ENCODE measurements around the gene CEP97. TPM values are rescaled to one million over a fixed set of nuclear protein-coding genes. Genes with fewer than 3 reads are reported as not detected.

The CEP97 gene
- total RNA-seq, 1 experiment from 2014 or later, result 12.0 TPM

DNA sequence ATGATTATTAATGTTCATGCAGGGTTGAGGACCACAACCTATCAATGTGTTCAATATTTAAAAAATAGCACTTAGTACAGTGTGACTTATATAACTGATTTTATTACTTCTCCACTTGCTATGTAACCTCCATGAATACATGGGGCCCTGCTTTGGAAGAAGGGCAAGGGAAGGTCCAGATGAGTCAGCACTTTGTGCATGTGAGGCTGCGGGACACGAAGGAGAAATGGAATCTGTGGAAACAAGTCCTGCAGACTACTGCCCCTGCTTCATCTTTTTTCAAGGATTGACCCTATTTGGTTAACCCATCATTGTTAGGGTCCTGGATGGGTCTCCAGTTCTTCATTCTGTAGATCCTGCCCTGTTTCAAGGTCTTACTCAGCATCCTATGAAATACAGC is 56.2 kb downstream of the CEP97 start:
- Mint-ChIP-seq H3K27ac (no peak overlapping the region), H3K36me3 (peaks cover 29% of the 10 kb centered on the region), H3K4me1 (peaks cover 27% of the 10 kb centered on the region), H3K27me3 (ENCODE audit: low read depth) (peaks cover 19% of the 10 kb centered on the region), H3K9me3 (no peaks in the 10 kb centered on the region), H3K4me3 (peak overlapping the region; percentile 85)
- ATAC-seq (no peak), DNase-seq (ENCODE audit: low spot score) (no peak)
- CTCF ChIA-PET, result interaction anchor here (1.3 kb wide), 1 partner anchor 28 kb away, joined by 3 read pairs; no protein-coding TSS in a partner anchor
- TF ChIP-seq NFE2L1 (CRISPR knock-in tag; IDR thresholded peaks at IDR 0.05) (peak; percentile 50; the same call in 1 of the 2 replicates), CBFB (CRISPR knock-in tag; IDR thresholded peaks at IDR 0.05; ENCODE audit: low read depth) (no peak)
- TF ChIP-seq, protein P1, sequence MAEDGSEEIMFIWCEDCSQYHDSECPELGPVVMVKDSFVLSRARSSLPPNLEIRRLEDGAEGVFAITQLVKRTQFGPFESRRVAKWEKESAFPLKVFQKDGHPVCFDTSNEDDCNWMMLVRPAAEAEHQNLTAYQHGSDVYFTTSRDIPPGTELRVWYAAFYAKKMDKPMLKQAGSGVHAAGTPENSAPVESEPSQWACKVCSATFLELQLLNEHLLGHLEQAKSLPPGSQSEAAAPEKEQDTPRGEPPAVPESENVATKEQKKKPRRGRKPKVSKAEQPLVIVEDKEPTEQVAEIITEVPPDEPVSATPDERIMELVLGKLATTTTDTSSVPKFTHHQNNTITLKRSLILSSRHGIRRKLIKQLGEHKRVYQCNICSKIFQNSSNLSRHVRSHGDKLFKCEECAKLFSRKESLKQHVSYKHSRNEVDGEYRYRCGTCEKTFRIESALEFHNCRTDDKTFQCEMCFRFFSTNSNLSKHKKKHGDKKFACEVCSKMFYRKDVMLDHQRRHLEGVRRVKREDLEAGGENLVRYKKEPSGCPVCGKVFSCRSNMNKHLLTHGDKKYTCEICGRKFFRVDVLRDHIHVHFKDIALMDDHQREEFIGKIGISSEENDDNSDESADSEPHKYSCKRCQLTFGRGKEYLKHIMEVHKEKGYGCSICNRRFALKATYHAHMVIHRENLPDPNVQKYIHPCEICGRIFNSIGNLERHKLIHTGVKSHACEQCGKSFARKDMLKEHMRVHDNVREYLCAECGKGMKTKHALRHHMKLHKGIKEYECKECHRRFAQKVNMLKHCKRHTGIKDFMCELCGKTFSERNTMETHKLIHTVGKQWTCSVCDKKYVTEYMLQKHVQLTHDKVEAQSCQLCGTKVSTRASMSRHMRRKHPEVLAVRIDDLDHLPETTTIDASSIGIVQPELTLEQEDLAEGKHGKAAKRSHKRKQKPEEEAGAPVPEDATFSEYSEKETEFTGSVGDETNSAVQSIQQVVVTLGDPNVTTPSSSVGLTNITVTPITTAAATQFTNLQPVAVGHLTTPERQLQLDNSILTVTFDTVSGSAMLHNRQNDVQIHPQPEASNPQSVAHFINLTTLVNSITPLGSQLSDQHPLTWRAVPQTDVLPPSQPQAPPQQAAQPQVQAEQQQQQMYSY (CRISPR knock-in tag; IDR thresholded peaks at IDR 0.05), result peak; percentile 39; the same call in 1 of the 2 replicates
- POLR2A ChIA-PET, result no interaction called here

DNA sequence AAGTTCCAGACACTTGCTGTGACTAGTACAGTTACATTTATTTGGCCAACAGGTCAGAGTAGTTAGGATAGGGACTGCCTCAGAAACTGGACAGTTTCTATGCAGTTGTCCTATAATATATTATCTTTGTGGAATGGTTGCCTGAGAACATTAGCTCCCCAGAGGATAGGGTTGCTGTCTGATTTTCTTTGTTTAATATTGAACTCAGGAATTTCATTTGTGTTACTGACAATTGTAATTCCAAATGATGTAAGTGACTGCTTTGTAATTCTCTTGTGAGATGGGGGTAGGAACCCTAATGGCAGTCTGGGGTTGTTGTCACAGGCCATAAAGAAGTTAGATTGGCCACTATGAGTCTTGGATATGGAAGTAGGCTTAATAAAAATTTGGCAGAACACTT is 56.8 kb downstream of the CEP97 start:
- no peak for ATAC-seq
- ChIA-PET POLR2A (no interaction called here), CTCF (interaction anchor here (1.3 kb wide), 1 partner anchor 28 kb away, joined by 3 read pairs; no protein-coding TSS in a partner anchor)
- Mint-ChIP-seq H3K9me3 (no peaks in the 10 kb centered on the region), H3K36me3 (peaks cover 32% of the 10 kb centered on the region), H3K4me3 (peak overlapping the region; percentile 85; the same call in 1 of the 2 replicates), H3K4me1 (peaks cover 27% of the 10 kb centered on the region), H3K27ac (no peak overlapping the region), H3K27me3 (ENCODE audit: low read depth) (peaks cover 19% of the 10 kb centered on the region)
- no peak for TF ChIP-seq TCF7 (CRISPR knock-in tag; IDR thresholded peaks at IDR 0.05; ENCODE audit: low read depth)
- TF ChIP-seq KAT7 (CRISPR knock-in tag; IDR thresholded peaks at IDR 0.05; ENCODE audit: borderline replicate concordance), result no peak
- TF ChIP-seq SP1 (CRISPR knock-in tag; conservative IDR thresholded peaks at IDR 0.05), result no peak
- TF ChIP-seq, protein P2, sequence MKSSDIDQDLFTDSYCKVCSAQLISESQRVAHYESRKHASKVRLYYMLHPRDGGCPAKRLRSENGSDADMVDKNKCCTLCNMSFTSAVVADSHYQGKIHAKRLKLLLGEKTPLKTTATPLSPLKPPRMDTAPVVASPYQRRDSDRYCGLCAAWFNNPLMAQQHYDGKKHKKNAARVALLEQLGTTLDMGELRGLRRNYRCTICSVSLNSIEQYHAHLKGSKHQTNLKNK (CRISPR knock-in tag; IDR thresholded peaks at IDR 0.05), result no peak
- no peak for TF ChIP-seq ZNF416 (CRISPR knock-in tag; IDR thresholded peaks at IDR 0.05)
- no peak for TF ChIP-seq ATF1 (CRISPR knock-in tag; IDR thresholded peaks at IDR 0.05)
- TF ChIP-seq OVOL2 (CRISPR knock-in tag; IDR thresholded peaks at IDR 0.05; ENCODE audit: borderline replicate concordance), result no peak
- TF ChIP-seq CREB1 (CRISPR knock-in tag; IDR thresholded peaks at IDR 0.05), result no peak
- TF ChIP-seq CBFB (CRISPR knock-in tag; IDR thresholded peaks at IDR 0.05; ENCODE audit: low read depth), result no peak
- no peak for DNase-seq (ENCODE audit: low spot score)

DNA sequence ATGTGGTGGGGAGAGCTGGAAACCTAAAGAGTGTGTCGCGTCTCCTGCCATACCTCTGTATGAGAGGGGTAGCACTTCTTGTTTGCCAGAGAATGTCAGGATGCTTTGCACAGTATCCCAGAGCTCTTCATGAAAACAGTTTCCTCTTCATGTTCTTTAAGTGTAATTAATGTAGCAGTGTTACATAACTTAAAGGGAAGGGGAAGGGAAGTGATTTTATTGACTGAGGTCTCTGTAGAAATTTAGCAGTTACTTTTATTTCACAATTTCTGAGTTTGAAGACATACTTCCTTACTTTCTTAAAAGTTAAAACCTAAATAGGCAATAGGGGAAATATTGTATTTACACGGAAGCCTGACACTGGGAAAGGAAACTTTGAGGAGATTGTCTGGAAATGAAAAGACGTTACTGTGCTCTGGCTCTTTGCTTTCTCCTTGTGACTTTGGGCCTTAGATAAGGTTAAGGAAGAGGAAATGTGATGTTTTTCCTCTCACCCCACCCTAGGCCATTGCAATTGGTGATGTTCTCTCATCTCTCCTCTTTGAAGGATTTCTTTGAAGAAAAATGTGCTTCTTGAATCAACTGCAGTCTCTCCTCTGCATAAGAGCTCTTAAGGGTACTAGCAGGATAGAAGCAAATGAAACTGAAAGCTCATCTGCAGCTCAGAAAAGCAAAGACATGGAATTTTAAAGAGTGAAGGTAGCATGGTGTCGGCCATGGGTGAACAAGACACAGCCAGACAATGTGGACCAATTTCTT is 60.6 kb downstream of the CEP97 start:
- POLR2A ChIA-PET, result no interaction called here
- no peak for TF ChIP-seq ZNF396 (CRISPR knock-in tag; IDR thresholded peaks at IDR 0.05; ENCODE audit: borderline replicate concordance)
- no peak for TF ChIP-seq ESRRA (CRISPR knock-in tag; IDR thresholded peaks at IDR 0.05; ENCODE audit: borderline replicate concordance)
- TF ChIP-seq IRF2 (CRISPR knock-in tag; IDR thresholded peaks at IDR 0.05; ENCODE audit: borderline replicate concordance, low read depth), result no peak
- no peak for TF ChIP-seq SP1 (CRISPR knock-in tag; conservative IDR thresholded peaks at IDR 0.05)
- TF ChIP-seq NR3C1 (CRISPR knock-in tag; conservative IDR thresholded peaks at IDR 0.05; ENCODE audit: low read depth), result no peak
- no peak for TF ChIP-seq HMGA2 (CRISPR knock-in tag; IDR thresholded peaks at IDR 0.05)
- no peak for TF ChIP-seq RELA (CRISPR knock-in tag; IDR thresholded peaks at IDR 0.05; ENCODE audit: borderline replicate concordance)
- TF ChIP-seq TCF7 (CRISPR knock-in tag; IDR thresholded peaks at IDR 0.05; ENCODE audit: low read depth), result no peak
- TF ChIP-seq, protein P3, sequence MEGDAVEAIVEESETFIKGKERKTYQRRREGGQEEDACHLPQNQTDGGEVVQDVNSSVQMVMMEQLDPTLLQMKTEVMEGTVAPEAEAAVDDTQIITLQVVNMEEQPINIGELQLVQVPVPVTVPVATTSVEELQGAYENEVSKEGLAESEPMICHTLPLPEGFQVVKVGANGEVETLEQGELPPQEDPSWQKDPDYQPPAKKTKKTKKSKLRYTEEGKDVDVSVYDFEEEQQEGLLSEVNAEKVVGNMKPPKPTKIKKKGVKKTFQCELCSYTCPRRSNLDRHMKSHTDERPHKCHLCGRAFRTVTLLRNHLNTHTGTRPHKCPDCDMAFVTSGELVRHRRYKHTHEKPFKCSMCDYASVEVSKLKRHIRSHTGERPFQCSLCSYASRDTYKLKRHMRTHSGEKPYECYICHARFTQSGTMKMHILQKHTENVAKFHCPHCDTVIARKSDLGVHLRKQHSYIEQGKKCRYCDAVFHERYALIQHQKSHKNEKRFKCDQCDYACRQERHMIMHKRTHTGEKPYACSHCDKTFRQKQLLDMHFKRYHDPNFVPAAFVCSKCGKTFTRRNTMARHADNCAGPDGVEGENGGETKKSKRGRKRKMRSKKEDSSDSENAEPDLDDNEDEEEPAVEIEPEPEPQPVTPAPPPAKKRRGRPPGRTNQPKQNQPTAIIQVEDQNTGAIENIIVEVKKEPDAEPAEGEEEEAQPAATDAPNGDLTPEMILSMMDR (IDR thresholded peaks at IDR 0.05), result no peak
- no peak for TF ChIP-seq JAZF1 (CRISPR knock-in tag; IDR thresholded peaks at IDR 0.05)
- TF ChIP-seq ATF1 (CRISPR knock-in tag; IDR thresholded peaks at IDR 0.05), result no peak
- TF ChIP-seq PRRX2 (CRISPR knock-in tag; IDR thresholded peaks at IDR 0.05), result no peak
- TF ChIP-seq GABPB1 (CRISPR knock-in tag; IDR thresholded peaks at IDR 0.05), result no peak
- TF ChIP-seq, protein P4, sequence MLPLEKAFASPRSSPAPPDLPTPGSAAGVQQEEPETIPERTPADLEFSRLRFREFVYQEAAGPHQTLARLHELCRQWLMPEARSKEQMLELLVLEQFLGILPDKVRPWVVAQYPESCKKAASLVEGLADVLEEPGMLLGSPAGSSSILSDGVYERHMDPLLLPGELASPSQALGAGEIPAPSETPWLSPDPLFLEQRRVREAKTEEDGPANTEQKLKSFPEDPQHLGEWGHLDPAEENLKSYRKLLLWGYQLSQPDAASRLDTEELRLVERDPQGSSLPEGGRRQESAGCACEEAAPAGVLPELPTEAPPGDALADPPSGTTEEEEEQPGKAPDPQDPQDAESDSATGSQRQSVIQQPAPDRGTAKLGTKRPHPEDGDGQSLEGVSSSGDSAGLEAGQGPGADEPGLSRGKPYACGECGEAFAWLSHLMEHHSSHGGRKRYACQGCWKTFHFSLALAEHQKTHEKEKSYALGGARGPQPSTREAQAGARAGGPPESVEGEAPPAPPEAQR (CRISPR knock-in tag; IDR thresholded peaks at IDR 0.05), result no peak
- TF ChIP-seq, protein P5, sequence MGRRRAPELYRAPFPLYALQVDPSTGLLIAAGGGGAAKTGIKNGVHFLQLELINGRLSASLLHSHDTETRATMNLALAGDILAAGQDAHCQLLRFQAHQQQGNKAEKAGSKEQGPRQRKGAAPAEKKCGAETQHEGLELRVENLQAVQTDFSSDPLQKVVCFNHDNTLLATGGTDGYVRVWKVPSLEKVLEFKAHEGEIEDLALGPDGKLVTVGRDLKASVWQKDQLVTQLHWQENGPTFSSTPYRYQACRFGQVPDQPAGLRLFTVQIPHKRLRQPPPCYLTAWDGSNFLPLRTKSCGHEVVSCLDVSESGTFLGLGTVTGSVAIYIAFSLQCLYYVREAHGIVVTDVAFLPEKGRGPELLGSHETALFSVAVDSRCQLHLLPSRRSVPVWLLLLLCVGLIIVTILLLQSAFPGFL (CRISPR knock-in tag; IDR thresholded peaks at IDR 0.05; ENCODE audit: borderline replicate concordance), result no peak

More for the DNA sequence above, 60.6 kb downstream of the CEP97 start:
- CTCF ChIA-PET, result no interaction called here
- Mint-ChIP-seq H3K27me3 (ENCODE audit: low read depth) (no peaks in the 10 kb centered on the region), H3K4me3 (no peak overlapping the region), H3K9me3 (peaks cover 2% of the 10 kb centered on the region; the same call in 1 of the 2 replicates), H3K4me1 (peaks cover 14% of the 10 kb centered on the region), H3K27ac (no peak overlapping the region), H3K36me3 (peaks cover 67% of the 10 kb centered on the region)
- ATAC-seq, result no peak
- DNase-seq (ENCODE audit: low spot score), result no peak

Data from WTC11 (cell line).